H9 (cell line): Measurements from ENCODE around the gene PDXP. TPM values are rescaled to one million over a fixed set of nuclear protein-coding genes. Genes with fewer than 3 reads are reported as not detected.

ENCODE experiments used
- DNase-seq: peaks from one replicate; pipeline ENCODE4 v3.0.0-alpha.2; 2017
- H2AFZ ChIP-seq: one replicate; pipeline ENCODE4 v1.6.1; 2013; ENCODE audit warnings: mild to moderate bottlenecking, low read length, control low read depth, moderate library complexity
- H2AK5ac ChIP-seq: 2 replicates; pipeline ENCODE4 v1.6.1; 2013; ENCODE audit warnings: low read length, control low read depth, mixed read lengths; ENCODE audit not compliant: insufficient read length
- H2BK120ac ChIP-seq: one replicate; pipeline ENCODE4 v1.6.1; 2013; ENCODE audit warnings: low read depth, mild to moderate bottlenecking, low read length, control low read depth, inconsistent platforms; ENCODE audit not compliant: poor library complexity, severe bottlenecking
- H2BK12ac ChIP-seq: 2 replicates; pipeline ENCODE4 v1.6.1; 2013; ENCODE audit warnings: low read length, control low read depth, mixed read lengths, low read depth; ENCODE audit not compliant: insufficient read length
- H2BK15ac ChIP-seq: 2 replicates; pipeline ENCODE4 v1.6.1; 2013; ENCODE audit warnings: low read depth, low read length, control low read depth
- H2BK20ac ChIP-seq: one replicate; pipeline ENCODE4 v1.6.1; 2013; ENCODE audit warnings: low read depth, mild to moderate bottlenecking, low read length, control low read depth, inconsistent platforms; ENCODE audit not compliant: poor library complexity, severe bottlenecking
- H2BK5ac ChIP-seq: 2 replicates; pipeline ENCODE4 v1.6.1; 2013; ENCODE audit warnings: low read length, control low read depth, mixed read lengths; ENCODE audit not compliant: insufficient read length
- H3K14ac ChIP-seq: 2 replicates; pipeline ENCODE4 v1.6.1; 2013; ENCODE audit warnings: low read length, control low read depth; ENCODE audit not compliant: insufficient read depth
- H3K18ac ChIP-seq: 2 replicates; pipeline ENCODE4 v1.6.1; 2013; ENCODE audit warnings: low read depth, mild to moderate bottlenecking, mixed read lengths, low read length, control low read depth; ENCODE audit not compliant: insufficient read length
- H3K23ac ChIP-seq: 2 replicates; pipeline ENCODE4 v1.6.1; 2013; ENCODE audit warnings: low read length, control low read depth, mixed read lengths, low read depth; ENCODE audit not compliant: insufficient read length
- H3K23me2 ChIP-seq: 2 replicates; pipeline ENCODE4 v1.6.1; 2013; ENCODE audit warnings: low read depth, mild to moderate bottlenecking, mixed read lengths, low read length, control low read depth; ENCODE audit not compliant: insufficient read length, poor library complexity, severe bottlenecking
- H3K27ac ChIP-seq: 2 replicates; pipeline ENCODE4 v1.5.1; 2013; ENCODE audit warnings: low read length, control low read depth, mixed read lengths, low read depth; ENCODE audit not compliant: insufficient read length
- H3K27me3 ChIP-seq: 2 replicates; pipeline ENCODE4 v1.6.1; 2013; ENCODE audit warnings: low read length, control low read depth, inconsistent platforms; ENCODE audit not compliant: insufficient read depth
- H3K4ac ChIP-seq: 2 replicates; pipeline ENCODE4 v1.6.1; 2013; ENCODE audit warnings: low read depth, mild to moderate bottlenecking, control low read depth, inconsistent platforms, low read length, moderate library complexity
- H3K4me1 ChIP-seq: 2 replicates; pipeline ENCODE4 v1.6.1; 2013; ENCODE audit warnings: low read length, control low read depth, inconsistent platforms; ENCODE audit not compliant: insufficient read depth
- H3K4me2 ChIP-seq: 2 replicates; pipeline ENCODE4 v1.6.1; 2013; ENCODE audit warnings: low read length, control low read depth, mixed read lengths; ENCODE audit not compliant: insufficient read length, insufficient read depth
- H3K56ac ChIP-seq: 2 replicates; pipeline ENCODE4 v1.6.1; 2013; ENCODE audit warnings: low read depth, mild to moderate bottlenecking, mixed read lengths, low read length, control low read depth; ENCODE audit not compliant: insufficient read length
- H3K79me1 ChIP-seq: 2 replicates; pipeline ENCODE4 v1.6.1; 2013; ENCODE audit warnings: low read depth, mild to moderate bottlenecking, moderate library complexity, low read length, control low read depth, inconsistent platforms; ENCODE audit not compliant: insufficient read depth, poor library complexity, severe bottlenecking
- H3K79me2 ChIP-seq: 2 replicates; pipeline ENCODE4 v1.6.1; 2013; ENCODE audit warnings: low read length, control low read depth, inconsistent platforms; ENCODE audit not compliant: insufficient read depth
- H3K9ac ChIP-seq: 2 replicates; pipeline ENCODE4 v1.6.1; 2013; ENCODE audit warnings: low read length, control low read depth, mixed read lengths; ENCODE audit not compliant: insufficient read length; ENCODE audit errors: extremely low read depth
- H3K9me3 ChIP-seq: one replicate; pipeline ENCODE4 v1.6.1; 2013; ENCODE audit warnings: low read depth, low read length, inconsistent platforms; ENCODE audit not compliant: control insufficient read depth
- H3T11ph ChIP-seq: one replicate; pipeline ENCODE4 v1.6.1; 2013; ENCODE audit warnings: mild to moderate bottlenecking, low read length, control low read depth, inconsistent platforms
- H4K20me1 ChIP-seq: one replicate; pipeline ENCODE4 v1.6.1; 2013; ENCODE audit not compliant: control insufficient read depth, insufficient read length, insufficient read depth
- H4K5ac ChIP-seq: 2 replicates; pipeline ENCODE4 v1.6.1; 2013; ENCODE audit warnings: low read depth, mild to moderate bottlenecking, mixed read lengths, low read length, control low read depth; ENCODE audit not compliant: insufficient read length
- H4K8ac ChIP-seq: replicated peaks from 2 replicates; pipeline ENCODE4 v1.6.1; 2013; ENCODE audit warnings: low read length, control low read depth, mixed read lengths, low read depth; ENCODE audit not compliant: insufficient read length
- H4K91ac ChIP-seq: 2 replicates; pipeline ENCODE4 v1.6.1; 2013; ENCODE audit warnings: low read depth, mild to moderate bottlenecking, moderate library complexity, mixed read lengths, low read length, control low read depth; ENCODE audit not compliant: insufficient read length
- H3K27ac Mint-ChIP-seq, 3 experiments: 2 replicates in 2 of 3; 3 replicates in 1 of 3; pipeline ENCODE4 v1.8.0; 2020 to 2021; ENCODE audit warnings: mixed read lengths in 3 of 3, mild to moderate bottlenecking in 1 of 3, moderate library complexity in 1 of 3
- H3K27me3 Mint-ChIP-seq: 2 replicates; pipeline ENCODE4 v1.8.0; 2021; ENCODE audit warnings: low read depth, mild to moderate bottlenecking, moderate library complexity, mixed read lengths
- H3K36me3 Mint-ChIP-seq, 3 experiments: 2 replicates in 2 of 3; 3 replicates in 1 of 3; pipeline ENCODE4 v1.8.0; 2020 to 2021; ENCODE audit warnings: low read depth in 3 of 3, mixed read lengths in 3 of 3; ENCODE audit not compliant: insufficient read depth in 1 of 3
- H3K4me1 Mint-ChIP-seq, 2 experiments: 2 replicates each; pipeline ENCODE4 v1.8.0; 2020; ENCODE audit warnings: mixed read lengths in 2 of 2
- H3K4me3 Mint-ChIP-seq, 2 experiments: 2 replicates in 1 of 2; 3 replicates in 1 of 2; pipeline ENCODE4 v1.8.0; 2020 to 2021; ENCODE audit warnings: mild to moderate bottlenecking in 2 of 2, mixed read lengths in 2 of 2, moderate library complexity in 1 of 2
- H3K9me3 Mint-ChIP-seq, 2 experiments: 2 replicates in 1 of 2; 3 replicates in 1 of 2; pipeline ENCODE4 v1.8.0; 2020; ENCODE audit warnings: mild to moderate bottlenecking in 2 of 2, mixed read lengths in 2 of 2, moderate library complexity in 1 of 2
- CTCF ChIP-seq: fragments of 200-600 bp; sonication (generic); conservative IDR thresholded peaks from 3 replicates; pipeline ENCODE4 v1.8.0; 2021; ENCODE audit warnings: antibody characterized with exemption, mild to moderate bottlenecking
- WGBS: extraction: QIAGEN DNeasy Blood & Tissue Kit; methylation state at CpG from one replicate; pipeline ENCODE4 v1.1.7; 2013; ENCODE audit warnings: missing lambda C conversion rate, low lambda C conversion rate, mixed read lengths; ENCODE audit not compliant: insufficient read length; ENCODE audit errors: extremely low coverage; 5-methylcytosine and 5-hydroxymethylcytosine counted together
- total RNA-seq: library from RNA; stranded (reverse); gene quantifications from 2 replicates; pipeline ENCODE4 v1.2.1, GENCODE V29; 2021

PDXP gene
- total RNA-seq, 1 experiment from 2014 or later, result 41.0 TPM

- H3K9me3 Mint-ChIP-seq, result no peaks in the 10 kb centered on the region; a peak in 1 of 5 replicates
- Histone ChIP-seq H2BK120ac (no peak overlapping the region), H2AK5ac (no peak overlapping the region), H3K27ac (no peak overlapping the region), H4K5ac (no peak overlapping the region), H3K4ac (no peak overlapping the region), H3K14ac (no peak overlapping the region), H4K20me1 (no peaks in the 10 kb centered on the region), H4K8ac (no peak overlapping the region), H2BK12ac (no peak overlapping the region), H3K79me1 (no peaks in the 10 kb centered on the region), H2AFZ (no peak overlapping the region), H3K9me3 (no peaks in the 10 kb centered on the region), H3K27me3 (no peaks in the 10 kb centered on the region), H2BK5ac (no peak overlapping the region), H3T11ph (no peak overlapping the region), H3K9ac (no peak overlapping the region), H3K4me2 (no peak overlapping the region), H3K23ac (no peak overlapping the region), H3K18ac (no peak overlapping the region), H3K4me1 (peaks cover 2% of the 10 kb centered on the region; the same call in 1 of the 2 replicates), H3K23me2 (peaks cover 7% of the 10 kb centered on the region), H2BK15ac (no peak overlapping the region), H3K56ac (no peak overlapping the region), H3K79me2 (peaks cover 7% of the 10 kb centered on the region; the same call in 1 of the 2 replicates), H2BK20ac (no peak overlapping the region), H4K91ac (no peak overlapping the region)
- H3K4me1 Mint-ChIP-seq, result peaks cover 9 to 12% of the 10 kb centered on the region in 2 experiments
- no CpG with 5 or more reads among the region's 14 CpGs for WGBS
- TF ChIP-seq CTCF, result no peak
- peaks cover 10 to 43% (median 38%) of the 10 kb centered on the region in 3 experiments; a peak in 6 of 7 replicates for H3K36me3 Mint-ChIP-seq
- H3K27ac Mint-ChIP-seq, result no peak overlapping the region
- no peak for DNase-seq
- H3K27me3 Mint-ChIP-seq, result no peaks in the 10 kb centered on the region
- H3K4me3 Mint-ChIP-seq, result no peak overlapping the region
Observed at GRCh38 chr22:37654563-37655251, 3.8 kb upstream of the PDXP start.
